ENCODE results near the gene POMT2.

The POMT2 gene

GRCh38 chr14:77238356-77238755 is 82.3 kb downstream of the POMT2 start:
- no peak for DNase-seq (ENCODE audit: low spot score)

DNA sequence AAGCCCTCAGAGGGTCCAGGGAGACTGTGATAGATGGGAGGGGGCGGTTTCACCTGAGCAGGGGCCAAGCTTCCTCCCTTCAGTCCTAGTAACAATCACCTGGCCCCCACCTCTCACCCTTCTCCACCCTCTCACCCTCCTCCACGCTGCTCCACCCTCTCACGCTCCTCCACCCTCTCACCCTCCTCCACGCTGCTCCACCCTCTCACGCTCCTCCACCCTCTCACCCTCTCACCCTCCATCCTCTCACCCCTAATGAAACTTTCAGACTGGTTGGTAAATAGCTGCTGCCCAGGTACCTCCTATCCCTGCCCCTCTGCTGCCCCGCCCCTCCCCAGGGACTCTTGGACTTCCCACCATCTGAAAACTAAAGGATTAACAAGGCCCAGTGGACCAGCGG is 83.9 kb downstream of the POMT2 start:
- no peak for DNase-seq (ENCODE audit: low spot score)

DNA sequence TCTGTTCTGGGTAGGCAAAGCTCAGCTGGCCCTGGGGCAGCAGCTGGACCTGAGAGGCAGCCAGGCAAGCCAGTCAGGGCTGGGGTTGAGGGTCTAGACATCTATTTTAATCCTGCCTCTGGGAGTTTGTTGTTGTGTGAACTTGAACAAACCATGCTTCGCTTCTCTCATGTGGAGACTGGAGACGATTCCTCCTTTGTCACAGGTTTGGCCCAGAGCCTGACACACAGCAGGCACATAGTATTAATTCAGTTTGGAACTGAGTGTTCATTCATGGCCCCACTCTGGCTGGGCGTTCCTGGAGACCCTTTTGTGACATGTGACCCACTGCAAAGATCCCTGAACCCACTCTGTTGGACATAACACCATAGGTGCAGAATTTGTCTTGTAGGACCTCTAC is 89.0 kb downstream of the POMT2 start:
- no peak for DNase-seq (ENCODE audit: low spot score)

DNA sequence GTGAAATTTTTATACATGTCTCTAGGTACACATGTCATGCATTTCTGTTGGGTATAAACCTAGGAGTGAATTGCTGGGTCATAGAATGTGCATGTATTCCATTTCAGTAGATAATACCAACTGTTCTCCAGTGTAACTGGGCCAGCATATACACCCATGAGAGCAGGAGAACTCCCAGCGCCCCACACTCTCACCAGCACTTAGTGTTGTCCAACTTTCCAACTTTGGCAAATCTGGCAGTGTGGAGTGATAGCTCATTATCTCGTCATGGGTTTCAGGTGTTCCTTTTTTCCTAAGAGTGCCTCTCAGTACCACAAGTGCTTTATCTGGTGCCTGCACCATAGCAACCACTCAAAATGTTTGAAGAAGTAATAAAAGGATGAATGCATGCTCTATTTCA is 89.8 kb downstream of the POMT2 start:
- no peak for DNase-seq (ENCODE audit: low spot score)

DNA sequence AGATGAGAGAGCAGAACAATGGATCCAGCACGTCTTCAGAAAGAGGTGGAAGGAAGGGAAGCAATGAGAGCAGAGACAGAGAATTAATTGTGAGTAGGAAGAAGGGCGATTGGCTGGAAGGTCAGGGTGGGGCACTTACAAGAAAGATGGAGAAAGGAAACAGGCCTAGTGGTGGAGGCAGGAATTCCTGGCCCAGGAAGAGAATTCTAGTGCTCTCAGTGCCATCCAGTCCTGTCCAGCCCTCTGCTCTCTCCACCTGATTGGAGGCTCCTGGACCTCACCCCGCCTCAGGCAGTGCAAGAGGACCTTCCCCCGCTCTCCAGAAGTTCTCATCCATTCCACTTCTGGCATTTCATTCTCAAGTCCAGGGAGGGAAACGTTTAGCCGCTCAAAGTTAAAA is 92.6 kb downstream of the POMT2 start:
- DNase-seq (ENCODE audit: low spot score): no peak

- no peak for DNase-seq (ENCODE audit: low spot score)
These were observed 94.7 kb downstream of the POMT2 start for GRCh38 chr14:77225892-77226557.

DNA sequence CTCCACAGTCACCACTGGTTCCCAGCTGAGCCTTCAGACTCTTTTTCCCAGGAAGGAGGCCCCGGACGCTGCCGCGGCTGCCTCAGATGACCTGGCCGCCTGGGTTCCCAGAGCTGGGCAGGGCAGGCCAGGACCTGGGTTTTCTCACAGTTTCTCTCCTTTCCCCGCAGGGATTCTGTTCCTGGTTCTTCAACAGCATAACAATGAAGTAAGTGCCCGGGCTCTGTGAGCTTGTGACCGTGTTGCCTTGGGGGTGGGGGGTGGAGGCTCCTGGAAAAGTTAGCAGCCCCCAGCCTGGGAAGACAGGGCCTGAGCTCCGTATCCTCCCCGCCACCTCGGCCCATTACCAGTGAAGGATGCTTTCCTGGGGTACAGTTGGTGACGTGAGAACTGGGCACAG is 95.4 kb downstream of the POMT2 start:
- DNase-seq (ENCODE audit: low spot score): no peak

All from putamen (tissue), 1 donor.